Measurements from ENCODE around the gene NELFE.
A peak's percentile ranks its signal among the peaks of the same experiment; 100 is the strongest.
"Not testable (repeated sequence)": the region's sequence is repeated elsewhere in the genome, so short reads cannot be mapped to it uniquely, and the experiment has no call there.

The NELFE gene

GRCh38 chr6:31940256-31940664, 18.5 kb downstream of the NELFE start:
- peaks cover 18 to 21% of the 10 kb centered on the region in 2 donors for H3K4me1 ChIP-seq (ENCODE audit: control insufficient read depth in 1 of 2, insufficient read depth in 2 of 2, low read length in 2 of 2)
- H3K9me3 ChIP-seq (ENCODE audit: control insufficient read depth in 1 of 2, low read length in 2 of 2) = no peaks in the 10 kb centered on the region
- no peak overlapping the region for H3K27ac ChIP-seq (ENCODE audit: low read depth, low read length)
- no peaks in the 10 kb centered on the region for H3K27me3 ChIP-seq (ENCODE audit: control insufficient read depth in 1 of 2, insufficient read depth in 2 of 2, low read length in 2 of 2)
- peaks cover 0 to 3% of the 10 kb centered on the region in 2 donors for H3K36me3 ChIP-seq (ENCODE audit: control insufficient read depth in 1 of 2, insufficient read depth in 2 of 2, low read length in 2 of 2)
- no peak overlapping the region for H3K4me3 ChIP-seq (ENCODE audit: low read depth in 1 of 2, low read length in 2 of 2)
- H3K9ac ChIP-seq (ENCODE audit: low read depth in 1 of 2, low read length in 2 of 2) = no peak overlapping the region

DNA sequence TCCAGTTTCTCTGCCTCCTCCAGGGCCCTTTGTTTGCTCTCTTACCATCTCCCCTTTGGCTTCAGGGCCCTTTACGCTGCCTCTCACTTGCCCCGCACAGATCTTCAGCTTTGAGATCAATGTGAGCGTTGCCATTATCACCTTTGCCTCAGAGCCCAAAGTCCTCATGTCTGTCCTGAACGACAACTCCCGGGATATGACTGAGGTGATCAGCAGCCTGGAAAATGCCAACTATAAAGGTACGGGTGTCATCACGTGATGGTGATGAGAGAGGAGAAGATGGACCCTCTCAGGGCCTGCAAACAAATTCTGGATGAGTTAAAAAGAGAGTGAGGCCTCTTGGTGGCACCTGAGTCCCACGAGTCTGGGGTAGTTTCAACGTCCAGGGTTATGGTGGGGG, 22.9 kb downstream of the NELFE start:
- H3K9ac ChIP-seq (ENCODE audit: low read depth in 1 of 2, low read length in 2 of 2) = no peak overlapping the region
- H3K4me3 ChIP-seq (ENCODE audit: low read depth in 1 of 2, low read length in 2 of 2) = no peak overlapping the region
- no peaks in the 10 kb centered on the region for H3K9me3 ChIP-seq (ENCODE audit: control insufficient read depth in 1 of 2, low read length in 2 of 2)
- no peaks in the 10 kb centered on the region for H3K36me3 ChIP-seq (ENCODE audit: control insufficient read depth in 1 of 2, insufficient read depth in 2 of 2, low read length in 2 of 2)
- H3K27me3 ChIP-seq (ENCODE audit: control insufficient read depth in 1 of 2, insufficient read depth in 2 of 2, low read length in 2 of 2) = no peaks in the 10 kb centered on the region
- H3K27ac ChIP-seq (ENCODE audit: low read depth, low read length) = no peak overlapping the region
- peaks cover 0 to 4% of the 10 kb centered on the region in 2 donors for H3K4me1 ChIP-seq (ENCODE audit: control insufficient read depth in 1 of 2, insufficient read depth in 2 of 2, low read length in 2 of 2)

DNA sequence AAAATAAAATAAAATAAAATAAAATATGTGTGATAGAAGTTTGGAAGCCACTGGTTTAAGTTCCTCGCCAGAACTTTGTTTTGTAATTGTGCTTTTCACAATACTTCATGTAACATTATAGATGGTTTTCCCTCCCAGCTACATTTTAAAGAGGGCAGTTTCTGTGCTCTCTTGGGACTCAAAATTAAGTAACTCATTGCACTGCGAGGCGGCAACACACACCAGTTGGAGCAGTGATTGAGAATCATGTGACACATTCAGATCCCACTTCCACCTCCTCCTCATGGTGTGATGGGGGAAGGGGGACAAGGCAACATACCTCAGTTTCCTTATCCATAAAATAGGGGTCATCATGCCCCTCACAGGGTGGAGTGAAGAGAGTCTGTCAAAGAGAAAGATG, 23.8 kb downstream of the NELFE start:
- no peaks in the 10 kb centered on the region for H3K27me3 ChIP-seq (ENCODE audit: control insufficient read depth in 1 of 2, insufficient read depth in 2 of 2, low read length in 2 of 2)
- no peaks in the 10 kb centered on the region for H3K9me3 ChIP-seq (ENCODE audit: control insufficient read depth in 1 of 2, low read length in 2 of 2)
- H3K4me1 ChIP-seq (ENCODE audit: control insufficient read depth in 1 of 2, insufficient read depth in 2 of 2, low read length in 2 of 2) = no peaks in the 10 kb centered on the region
- H3K9ac ChIP-seq (ENCODE audit: low read depth in 1 of 2, low read length in 2 of 2) = no peak overlapping the region
- H3K27ac ChIP-seq (ENCODE audit: low read depth, low read length) = no peak overlapping the region
- H3K36me3 ChIP-seq (ENCODE audit: control insufficient read depth in 1 of 2, insufficient read depth in 2 of 2, low read length in 2 of 2) = no peaks in the 10 kb centered on the region
- no peak overlapping the region for H3K4me3 ChIP-seq (ENCODE audit: low read depth in 1 of 2, low read length in 2 of 2)

- no peaks in the 10 kb centered on the region for H3K36me3 ChIP-seq (ENCODE audit: control insufficient read depth in 1 of 2, insufficient read depth in 2 of 2, low read length in 2 of 2)
- H3K9ac ChIP-seq (ENCODE audit: low read depth in 1 of 2, low read length in 2 of 2) = no peak overlapping the region
- no peak overlapping the region for H3K4me3 ChIP-seq (ENCODE audit: low read depth in 1 of 2, low read length in 2 of 2)
- no peaks in the 10 kb centered on the region for H3K9me3 ChIP-seq (ENCODE audit: control insufficient read depth in 1 of 2, low read length in 2 of 2)
- peaks cover 4 to 7% of the 10 kb centered on the region in 2 donors for H3K4me1 ChIP-seq (ENCODE audit: control insufficient read depth in 1 of 2, insufficient read depth in 2 of 2, low read length in 2 of 2)
- H3K27me3 ChIP-seq (ENCODE audit: control insufficient read depth in 1 of 2, insufficient read depth in 2 of 2, low read length in 2 of 2) = no peaks in the 10 kb centered on the region
- no peak overlapping the region for H3K27ac ChIP-seq (ENCODE audit: low read depth, low read length)
These were observed 25.2 kb downstream of the NELFE start for GRCh38 chr6:31933537-31933936.

GRCh38 chr6:31932137-31932536, 26.6 kb downstream of the NELFE start:
- not testable (repeated sequence) for H3K9ac ChIP-seq (ENCODE audit: low read depth in 1 of 2, low read length in 2 of 2); H3K27me3 ChIP-seq (ENCODE audit: control insufficient read depth in 1 of 2, insufficient read depth in 2 of 2, low read length in 2 of 2); H3K36me3 ChIP-seq (ENCODE audit: control insufficient read depth in 1 of 2, insufficient read depth in 2 of 2, low read length in 2 of 2); H3K4me3 ChIP-seq (ENCODE audit: low read depth in 1 of 2, low read length in 2 of 2); H3K27ac ChIP-seq (ENCODE audit: low read depth, low read length); H3K9me3 ChIP-seq (ENCODE audit: control insufficient read depth in 1 of 2, low read length in 2 of 2)
- peaks cover 17 to 19% of the 10 kb centered on the region in 2 donors for H3K4me1 ChIP-seq (ENCODE audit: control insufficient read depth in 1 of 2, insufficient read depth in 2 of 2, low read length in 2 of 2)

- no peaks in the 10 kb centered on the region for H3K9me3 ChIP-seq (ENCODE audit: control insufficient read depth in 1 of 2, low read length in 2 of 2)
- H3K27me3 ChIP-seq (ENCODE audit: control insufficient read depth in 1 of 2, insufficient read depth in 2 of 2, low read length in 2 of 2) = no peaks in the 10 kb centered on the region
- no peak overlapping the region for H3K9ac ChIP-seq (ENCODE audit: low read depth in 1 of 2, low read length in 2 of 2)
- H3K4me1 ChIP-seq (ENCODE audit: control insufficient read depth in 1 of 2, insufficient read depth in 2 of 2, low read length in 2 of 2) = peaks cover 19 to 20% of the 10 kb centered on the region in 2 donors
- H3K27ac ChIP-seq (ENCODE audit: low read depth, low read length) = no peak overlapping the region
- no peak overlapping the region for H3K4me3 ChIP-seq (ENCODE audit: low read depth in 1 of 2, low read length in 2 of 2)
- no peaks in the 10 kb centered on the region for H3K36me3 ChIP-seq (ENCODE audit: control insufficient read depth in 1 of 2, insufficient read depth in 2 of 2, low read length in 2 of 2)
These were observed 27.8 kb downstream of the NELFE start for GRCh38 chr6:31930962-31931361.

DNA sequence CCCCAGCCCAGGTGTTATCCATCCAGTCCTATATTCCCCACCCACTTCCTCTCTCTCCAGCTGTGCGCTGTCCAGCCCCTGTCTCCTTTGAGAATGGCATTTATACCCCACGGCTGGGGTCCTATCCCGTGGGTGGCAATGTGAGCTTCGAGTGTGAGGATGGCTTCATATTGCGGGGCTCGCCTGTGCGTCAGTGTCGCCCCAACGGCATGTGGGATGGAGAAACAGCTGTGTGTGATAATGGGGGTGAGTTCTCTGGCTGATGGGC, 30.2 kb downstream of the NELFE start:
- Histone ChIP-seq H3K9me3 (ENCODE audit: control insufficient read depth in 1 of 2, low read length in 2 of 2) (no peaks in the 10 kb centered on the region), H3K27ac (ENCODE audit: low read depth, low read length) (no peak overlapping the region), H3K27me3 (ENCODE audit: control insufficient read depth in 1 of 2, insufficient read depth in 2 of 2, low read length in 2 of 2) (no peaks in the 10 kb centered on the region), H3K4me1 (ENCODE audit: control insufficient read depth in 1 of 2, insufficient read depth in 2 of 2, low read length in 2 of 2) (peaks cover 19 to 20% of the 10 kb centered on the region in 2 donors), H3K36me3 (ENCODE audit: control insufficient read depth in 1 of 2, insufficient read depth in 2 of 2, low read length in 2 of 2) (no peaks in the 10 kb centered on the region), H3K4me3 (ENCODE audit: low read depth in 1 of 2, low read length in 2 of 2) (peak overlapping the region; percentile 69 to 70), H3K9ac (ENCODE audit: low read depth in 1 of 2, low read length in 2 of 2) (peak overlapping the region in 1 of 2 donors; percentile 66)

DNA sequence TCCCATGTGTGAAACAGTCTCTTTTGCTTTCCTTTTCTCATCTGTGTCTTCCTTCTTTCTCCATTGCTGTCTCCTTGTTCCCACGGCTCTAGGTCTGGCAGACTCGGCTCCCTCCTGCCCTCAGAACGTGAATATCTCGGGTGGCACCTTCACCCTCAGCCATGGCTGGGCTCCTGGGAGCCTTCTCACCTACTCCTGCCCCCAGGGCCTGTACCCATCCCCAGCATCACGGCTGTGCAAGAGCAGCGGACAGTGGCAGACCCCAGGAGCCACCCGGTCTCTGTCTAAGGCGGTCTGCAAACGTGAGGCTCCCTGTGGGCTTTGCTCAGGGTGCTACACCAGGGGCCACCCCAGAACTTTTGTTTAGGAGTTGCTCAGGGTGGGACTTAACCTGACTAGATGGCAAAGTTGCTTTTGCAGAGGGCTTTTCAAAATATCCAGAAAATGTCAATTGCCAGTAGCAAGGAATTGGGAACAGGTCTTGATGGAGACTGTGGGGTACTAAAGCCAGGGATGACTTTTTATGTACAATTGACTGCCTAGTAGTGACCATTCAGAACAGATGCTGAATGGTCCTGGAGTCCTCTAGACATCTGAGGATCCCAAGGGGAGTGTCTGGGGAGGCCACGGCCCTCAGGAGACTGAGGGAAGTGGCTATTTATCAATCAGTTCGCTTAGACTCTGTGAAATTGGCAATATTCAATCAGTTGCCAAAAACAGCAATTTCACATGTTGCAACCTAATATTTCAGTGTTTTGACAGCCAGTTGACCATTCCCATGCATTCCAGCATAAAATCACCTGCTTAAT, 30.7 kb downstream of the NELFE start:
- no peaks in the 10 kb centered on the region for H3K27me3 ChIP-seq (ENCODE audit: control insufficient read depth in 1 of 2, insufficient read depth in 2 of 2, low read length in 2 of 2)
- peak overlapping the region; percentile 66 to 68 for H3K9ac ChIP-seq (ENCODE audit: low read depth in 1 of 2, low read length in 2 of 2)
- no peaks in the 10 kb centered on the region for H3K9me3 ChIP-seq (ENCODE audit: control insufficient read depth in 1 of 2, low read length in 2 of 2)
- peak overlapping the region; percentile 69 to 70 for H3K4me3 ChIP-seq (ENCODE audit: low read depth in 1 of 2, low read length in 2 of 2)
- no peaks in the 10 kb centered on the region for H3K36me3 ChIP-seq (ENCODE audit: control insufficient read depth in 1 of 2, insufficient read depth in 2 of 2, low read length in 2 of 2)
- no peak overlapping the region for H3K27ac ChIP-seq (ENCODE audit: low read depth, low read length)
- H3K4me1 ChIP-seq (ENCODE audit: control insufficient read depth in 1 of 2, insufficient read depth in 2 of 2, low read length in 2 of 2) = peaks cover 19 to 20% of the 10 kb centered on the region in 2 donors

DNA sequence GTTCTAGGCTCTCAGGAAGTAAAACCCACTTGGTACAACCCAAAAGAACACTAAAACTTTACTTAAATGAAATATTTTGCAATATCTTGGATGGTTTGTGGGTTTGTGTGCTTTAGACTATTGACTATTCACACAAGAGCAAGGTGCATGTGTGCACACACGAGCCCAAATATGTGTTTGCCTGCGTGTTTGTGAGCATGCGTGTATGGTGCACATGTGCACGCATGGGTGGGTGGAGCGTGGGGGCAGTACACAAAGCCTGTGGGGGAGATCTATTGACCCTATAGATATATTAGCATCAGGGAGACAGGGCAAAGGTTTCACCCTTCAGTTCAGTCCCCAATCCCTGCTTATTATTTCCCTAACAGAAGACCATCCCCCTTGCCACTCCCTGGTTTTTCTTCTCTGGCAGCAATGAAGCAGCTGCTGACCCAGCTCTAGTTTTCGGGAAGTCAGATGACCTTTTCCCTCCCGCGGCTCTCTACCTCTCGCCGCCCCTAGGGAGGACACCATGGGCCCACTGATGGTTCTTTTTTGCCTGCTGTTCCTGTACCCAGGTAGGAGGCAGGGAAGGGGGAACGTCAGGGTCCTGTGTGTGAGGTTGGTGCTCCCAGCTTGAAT, 31.4 kb downstream of the NELFE start, which contains the start of gene C2:
Gene C2 (plus strand): TSS at position 476 of the 621 bp plus-strand sequence. CDS start 36 bp downstream, at position 512.
- Histone ChIP-seq H3K9ac (ENCODE audit: low read depth in 1 of 2, low read length in 2 of 2) (peak within 1 kb of the TSS; percentile 66 to 68), H3K27ac (ENCODE audit: low read depth, low read length) (no peak within 1 kb of the TSS)

GRCh38 chr6:31922942-31923341, 35.8 kb downstream of the NELFE start:
- no peak overlapping the region for H3K27ac ChIP-seq (ENCODE audit: low read depth, low read length)
- H3K36me3 ChIP-seq (ENCODE audit: control insufficient read depth in 1 of 2, insufficient read depth in 2 of 2, low read length in 2 of 2) = no peaks in the 10 kb centered on the region
- no peaks in the 10 kb centered on the region for H3K9me3 ChIP-seq (ENCODE audit: control insufficient read depth in 1 of 2, low read length in 2 of 2)
- no peak overlapping the region for H3K9ac ChIP-seq (ENCODE audit: low read depth in 1 of 2, low read length in 2 of 2)
- peaks cover 7 to 10% of the 10 kb centered on the region in 2 donors for H3K4me1 ChIP-seq (ENCODE audit: control insufficient read depth in 1 of 2, insufficient read depth in 2 of 2, low read length in 2 of 2)
- no peak overlapping the region for H3K4me3 ChIP-seq (ENCODE audit: low read depth in 1 of 2, low read length in 2 of 2)
- H3K27me3 ChIP-seq (ENCODE audit: control insufficient read depth in 1 of 2, insufficient read depth in 2 of 2, low read length in 2 of 2) = no peaks in the 10 kb centered on the region

More for the DNA sequence above, 31.4 kb downstream of the NELFE start, which contains the start of gene C2:
- Histone ChIP-seq H3K9me3 (ENCODE audit: control insufficient read depth in 1 of 2, low read length in 2 of 2) (no peaks in the 10 kb centered on the region), H3K4me1 (ENCODE audit: control insufficient read depth in 1 of 2, insufficient read depth in 2 of 2, low read length in 2 of 2) (peaks cover 19 to 20% of the 10 kb centered on the region in 2 donors), H3K4me3 (ENCODE audit: low read depth in 1 of 2, low read length in 2 of 2) (peak within 1 kb of the TSS; percentile 69 to 70), H3K36me3 (ENCODE audit: control insufficient read depth in 1 of 2, insufficient read depth in 2 of 2, low read length in 2 of 2) (no peaks in the 10 kb centered on the region), H3K27me3 (ENCODE audit: control insufficient read depth in 1 of 2, insufficient read depth in 2 of 2, low read length in 2 of 2) (no peaks in the 10 kb centered on the region)

Measured in duodenal mucosa (tissue), 2 donors.